ENCODE measurements around the gene SLC25A22.

- TF ChIP-seq POLR2AphosphoS5 (IDR thresholded peaks at IDR 0.05; ENCODE audit: low read depth, low read length) = no peak
- no peak for TF ChIP-seq CTCF (IDR thresholded peaks at IDR 0.05)
- no peak for TF ChIP-seq ZBTB33 (IDR thresholded peaks at IDR 0.05; ENCODE audit: borderline replicate concordance, low read depth)
- no peak for TF ChIP-seq MXI1 (IDR thresholded peaks at IDR 0.05; ENCODE audit: low read depth, low read length)
- TF ChIP-seq REST (IDR thresholded peaks at IDR 0.05; ENCODE audit: low read depth, low read length) = no peak
- no peak for TF ChIP-seq FOXJ3 (CRISPR knock-in tag; IDR thresholded peaks at IDR 0.05)
- no peak for TF ChIP-seq NFIC (IDR thresholded peaks at IDR 0.05; ENCODE audit: borderline replicate concordance)
- no peak for TF ChIP-seq GABPA (IDR thresholded peaks at IDR 0.05; ENCODE audit: low read depth)
- no peak for TF ChIP-seq ELF1 (IDR thresholded peaks at IDR 0.05)
- TF ChIP-seq MAX (IDR thresholded peaks at IDR 0.05; ENCODE audit: low read depth) = no peak
- no peak for TF ChIP-seq MEF2A (IDR thresholded peaks at IDR 0.05; ENCODE audit: borderline replicate concordance, low read depth)
- TF ChIP-seq TCF12 (IDR thresholded peaks at IDR 0.05) = no peak
- no peak for TF ChIP-seq RCOR1 (IDR thresholded peaks at IDR 0.05; ENCODE audit: low read length)
Observed at GRCh38 chr11:769887-770641, 28.0 kb downstream of the SLC25A22 start.
